Measurements from ENCODE around the gene HUS1B.

GRCh38 chr6:706146-706545, 49.2 kb upstream of the HUS1B start:
- TF ChIP-seq CTCF (conservative IDR thresholded peaks at IDR 0.05; ENCODE audit: low read depth, low read length) = no peak
- TF ChIP-seq EZH2phosphoT487 (IDR thresholded peaks at IDR 0.05; ENCODE audit: borderline replicate concordance, low read length) = no peak
- TF ChIP-seq EZH2 (IDR thresholded peaks at IDR 0.05; ENCODE audit: low read length, unreplicated experiment) = no peak

Data from PC-3 (cell line).